ENCODE data around the gene ART4.

Gene ART4

GRCh38 chr12:14843425-14843887, at the start of gene ART4:
ART4 (minus strand) TSS chr12:14843526; CDS start chr12:14843113, 413 bp downstream.
- no peak for DNase-seq

- DNase-seq, result no peak
Measured at GRCh38 chr12:14892726-14893505, 49.6 kb upstream of the ART4 start.

- no peak for DNase-seq
Measured at GRCh38 chr12:14890701-14891100, 47.4 kb upstream of the ART4 start.

- no peak for DNase-seq
Measured at GRCh38 chr12:14886271-14886670, 42.9 kb upstream of the ART4 start.

GRCh38 chr12:14885718-14886221, 42.4 kb upstream of the ART4 start, which contains the start of gene MGP:
MGP (minus strand) TSS chr12:14885854; CDS start chr12:14885791, 63 bp downstream.
- no peak for DNase-seq

- peak; percentile 86 for DNase-seq
Measured at GRCh38 chr12:14884458-14884878, 41.1 kb upstream of the ART4 start.

GRCh38 chr12:14883686-14884085, 40.4 kb upstream of the ART4 start:
- no peak for DNase-seq

GRCh38 chr12:14880890-14881453, 37.6 kb upstream of the ART4 start:
- DNase-seq, result no peak

GRCh38 chr12:14879222-14879933, 36.1 kb upstream of the ART4 start:
- no peak for DNase-seq

GRCh38 chr12:14878488-14878887, 35.2 kb upstream of the ART4 start:
- no peak for DNase-seq

GRCh38 chr12:14876833-14877232, 33.5 kb upstream of the ART4 start:
- DNase-seq, result no peak

GRCh38 chr12:14874882-14875281, 31.6 kb upstream of the ART4 start:
- DNase-seq, result no peak

- DNase-seq, result no peak
Measured at GRCh38 chr12:14873440-14874185, 30.3 kb upstream of the ART4 start.

- DNase-seq, result no peak
Measured at GRCh38 chr12:14871886-14872285, 28.6 kb upstream of the ART4 start.

GRCh38 chr12:14871247-14871646, 27.9 kb upstream of the ART4 start:
- DNase-seq, result no peak

GRCh38 chr12:14868916-14869506, 25.7 kb upstream of the ART4 start:
- DNase-seq, result no peak

- no peak for DNase-seq
Measured at GRCh38 chr12:14860490-14860889, 17.2 kb upstream of the ART4 start.

- DNase-seq, result no peak
Measured at GRCh38 chr12:14858513-14858912, 15.2 kb upstream of the ART4 start.

GRCh38 chr12:14854586-14855183, 11.4 kb upstream of the ART4 start:
- no peak for DNase-seq

GRCh38 chr12:14853961-14854360, 10.6 kb upstream of the ART4 start:
- no peak for DNase-seq

- no peak for DNase-seq
Measured at GRCh38 chr12:14852880-14853279, 9.6 kb upstream of the ART4 start.
